Lung (tissue), 12 donors: Measurements from ENCODE around the gene PCSK6. TPM values are rescaled to one million over a fixed set of nuclear protein-coding genes. Genes with fewer than 3 reads are reported as not detected.

ENCODE experiments used
- ATAC-seq: fragments of 200-7000 bp; cut with Tn5 transposase; one replicate; pipeline ENCODE4 v1.9.1; 2020; ENCODE audit warnings: moderate number of reproducible peaks; ENCODE audit not compliant: insufficient read depth, low FRiP score
- DNase-seq, 3 donors: peaks; one replicate each; pipeline ENCODE4 v3.0.0-alpha.2; 2013 to 2017
- H3K27ac ChIP-seq, 2 donors: one replicate each; pipeline ENCODE4 v1.5.1; 2013; ENCODE audit warnings: mild to moderate bottlenecking in 2 of 2, moderate library complexity in 2 of 2, control low read depth in 1 of 2, inconsistent platforms in 1 of 2, low read depth in 1 of 2, low read length in 1 of 2
- H3K27me3 ChIP-seq, 3 donors: one replicate each; pipeline ENCODE4 v1.5.1; 2013; ENCODE audit warnings: low read length in 2 of 3; ENCODE audit not compliant: control insufficient read depth in 3 of 3, insufficient read depth in 3 of 3
- H3K36me3 ChIP-seq, 4 donors: one replicate each; pipeline ENCODE4 v1.5.1; 2013; ENCODE audit warnings: low read length in 4 of 4, mild to moderate bottlenecking in 1 of 4, moderate library complexity in 1 of 4; ENCODE audit not compliant: control insufficient read depth in 4 of 4, insufficient read depth in 4 of 4
- H3K4me1 ChIP-seq, 5 donors: one replicate each; pipeline ENCODE4 v1.5.1; 2013; ENCODE audit warnings: low read length in 5 of 5, mild to moderate bottlenecking in 2 of 5, moderate library complexity in 1 of 5; ENCODE audit not compliant: control insufficient read depth in 5 of 5, insufficient read depth in 5 of 5
- H3K4me3 ChIP-seq: one replicate; pipeline ENCODE4 v1.5.1; 2013; ENCODE audit warnings: mild to moderate bottlenecking, control low read depth, moderate library complexity
- H3K9ac ChIP-seq, 2 donors: one replicate each; pipeline ENCODE4 v1.5.1; 2013; ENCODE audit warnings: low read length in 2 of 2, control low read depth in 1 of 2; ENCODE audit not compliant: insufficient read depth in 1 of 2
- H3K9me3 ChIP-seq, 4 donors: one replicate each; pipeline ENCODE4 v1.5.1; 2013; ENCODE audit warnings: low read length in 3 of 4, mild to moderate bottlenecking in 1 of 4, moderate library complexity in 1 of 4; ENCODE audit not compliant: control insufficient read depth in 4 of 4, insufficient read depth in 3 of 4
- WGBS, 2 donors: extraction: QIAGEN DNeasy Blood & Tissue Kit; methylation state at CpG; one replicate each; pipeline ENCODE4 v1.1.7; 2013; 5-methylcytosine and 5-hydroxymethylcytosine counted together
- polyA plus RNA-seq, 2 donors: library from polyadenylated mRNA; stranded (reverse); fragments of 200-250 nt; gene quantifications; one replicate each; pipeline ENCODE4 v1.2.1, GENCODE V29; 2013
- total RNA-seq, 2 donors: library from RNA; depleted of rRNA in 1 of 2; stranded (reverse); fragments of >200 nt in 1 of 2; gene quantifications; one replicate each; pipeline ENCODE4 v1.2.1, GENCODE V29; 2014 to 2021
- TF ChIP-seq, protein P1 (sequence below): IDR thresholded peaks from 2 replicates; pipeline ENCODE4 v1.5.1; 2012; ENCODE audit warnings: mild to moderate bottlenecking; ENCODE audit errors: control extremely low read depth, extremely low read depth
- donor health status: control.
- donor health status: control.
- donor health status: Bipolar disorder and iron deficiency.
- donor health status: healthy.
- donor health status: DM: yes; HTN: yes; CAD: no.

Gene PCSK6
- total and polyA plus RNA-seq, 4 donors, result 4.6 to 41.0 (median 8.4) TPM

GRCh38 chr15:101255615-101256241, 233.8 kb downstream of the PCSK6 start:
- Histone ChIP-seq H3K27me3 (no peaks in the 10 kb centered on the region), H3K9ac (peak overlapping the region in 1 of 2 donors; percentile 40), H3K27ac (peak overlapping the region in 1 of 2 donors; percentile 18), H3K4me1 (peaks cover 0 to 44% (median 14%) of the 10 kb centered on the region in 5 donors), H3K36me3 (no peaks in the 10 kb centered on the region), H3K9me3 (peaks cover 0 to 2% (median 0%) of the 10 kb centered on the region in 4 donors), H3K4me3 (no peak overlapping the region)
- 35 to 38% methylated on average over 8 of the region's 8 CpGs for WGBS, 2 donors
- ATAC-seq (no peak), DNase-seq (peak; percentile 61 to 80 (median 67))
- TF ChIP-seq, protein P1, sequence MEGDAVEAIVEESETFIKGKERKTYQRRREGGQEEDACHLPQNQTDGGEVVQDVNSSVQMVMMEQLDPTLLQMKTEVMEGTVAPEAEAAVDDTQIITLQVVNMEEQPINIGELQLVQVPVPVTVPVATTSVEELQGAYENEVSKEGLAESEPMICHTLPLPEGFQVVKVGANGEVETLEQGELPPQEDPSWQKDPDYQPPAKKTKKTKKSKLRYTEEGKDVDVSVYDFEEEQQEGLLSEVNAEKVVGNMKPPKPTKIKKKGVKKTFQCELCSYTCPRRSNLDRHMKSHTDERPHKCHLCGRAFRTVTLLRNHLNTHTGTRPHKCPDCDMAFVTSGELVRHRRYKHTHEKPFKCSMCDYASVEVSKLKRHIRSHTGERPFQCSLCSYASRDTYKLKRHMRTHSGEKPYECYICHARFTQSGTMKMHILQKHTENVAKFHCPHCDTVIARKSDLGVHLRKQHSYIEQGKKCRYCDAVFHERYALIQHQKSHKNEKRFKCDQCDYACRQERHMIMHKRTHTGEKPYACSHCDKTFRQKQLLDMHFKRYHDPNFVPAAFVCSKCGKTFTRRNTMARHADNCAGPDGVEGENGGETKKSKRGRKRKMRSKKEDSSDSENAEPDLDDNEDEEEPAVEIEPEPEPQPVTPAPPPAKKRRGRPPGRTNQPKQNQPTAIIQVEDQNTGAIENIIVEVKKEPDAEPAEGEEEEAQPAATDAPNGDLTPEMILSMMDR, result no peak

DNA sequence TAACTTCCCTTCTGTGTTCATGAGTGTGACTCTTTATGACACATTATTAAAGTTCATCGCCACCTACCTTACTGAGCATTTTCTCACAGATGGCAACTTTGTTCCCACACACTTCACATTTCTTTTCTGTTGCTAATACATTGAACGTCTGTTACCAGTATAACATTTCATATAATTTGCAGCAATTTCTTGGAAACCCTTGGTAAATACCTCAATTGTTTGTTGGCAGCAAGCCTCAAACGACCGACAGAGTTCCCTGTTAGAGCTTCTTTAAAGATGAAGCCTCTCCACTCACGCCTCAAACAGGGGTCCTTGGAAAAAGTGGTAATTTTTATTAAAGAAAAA, 234.5 kb downstream of the PCSK6 start:
- TF ChIP-seq, protein P1, result no peak
- Histone ChIP-seq H3K27ac (no peak overlapping the region), H3K9ac (no peak overlapping the region), H3K9me3 (peaks cover 0 to 2% (median 0%) of the 10 kb centered on the region in 4 donors), H3K4me1 (peaks cover 0 to 51% (median 14%) of the 10 kb centered on the region in 5 donors), H3K36me3 (no peaks in the 10 kb centered on the region), H3K4me3 (no peak overlapping the region), H3K27me3 (no peaks in the 10 kb centered on the region)
- DNase-seq (peak; percentile 64 to 83 (median 82)), ATAC-seq (no peak)
- WGBS, 2 donors, result 51 to 55% methylated on average over 5 of the region's 5 CpGs

GRCh38 chr15:101254157-101255050, 235.1 kb downstream of the PCSK6 start:
- Histone ChIP-seq H3K4me3 (no peak overlapping the region), H3K4me1 (peaks cover 0 to 56% (median 14%) of the 10 kb centered on the region in 5 donors), H3K9me3 (peaks cover 0 to 2% (median 0%) of the 10 kb centered on the region in 4 donors), H3K9ac (no peak overlapping the region), H3K36me3 (no peaks in the 10 kb centered on the region), H3K27ac (no peak overlapping the region), H3K27me3 (no peaks in the 10 kb centered on the region)
- 90 to 92% methylated on average over 11 of the region's 11 CpGs for WGBS, 2 donors
- no peak for ATAC-seq
- no peak for DNase-seq
- TF ChIP-seq, protein P1, result no peak

Other genes starting within 250 kb of the PCSK6 start
- 10 to 100 TPM; 33.0 to 52.2 TPM for gene CHSY1, start 237.7 kb downstream of the PCSK6 start, total RNA-seq
- 10 to 100 TPM; 11.8 to 27.7 TPM for gene CHSY1, start 237.7 kb downstream of the PCSK6 start, polyA plus RNA-seq
- gene SELENOS, start 212.2 kb downstream of the PCSK6 start, total RNA-seq, result 10 to 100 TPM; 41.7 to 84.1 TPM
- gene SELENOS, start 212.2 kb downstream of the PCSK6 start, polyA plus RNA-seq, result 100 to 1,000 TPM in 1 of 2 donors, 10 to 100 TPM in 1; 79.8 to 158 TPM
- 10 to 100 TPM; 34.5 to 46.7 TPM for gene SNRPA1, start 194.5 kb downstream of the PCSK6 start, total RNA-seq
- 10 to 100 TPM; 55.8 to 57.7 TPM for gene SNRPA1, start 194.5 kb downstream of the PCSK6 start, polyA plus RNA-seq
- 10 to 100 TPM; 44.3 to 68.1 TPM for gene TM2D3, start 162.7 kb upstream of the PCSK6 start, total RNA-seq
- 10 to 100 TPM; 40.2 to 44.9 TPM for gene TM2D3, start 162.7 kb upstream of the PCSK6 start, polyA plus RNA-seq
- gene TARS3, start 234.8 kb upstream of the PCSK6 start, total RNA-seq, result 10 to 100 TPM in 1 of 2 donors, 1 to 10 TPM in 1; 8.6 to 29.0 TPM
- 1 to 10 TPM; 3.4 to 3.5 TPM for gene TARS3, start 234.8 kb upstream of the PCSK6 start, polyA plus RNA-seq